Activated T-cell treated with anti-CD3 and anti-CD28 coated beads, Interleukin-2, amount 50 U/mL, for 24 hours (primary cell): ENCODE data around the gene ZBTB3.
A peak's percentile ranks its signal among the peaks of the same experiment; 100 is the strongest.
"Not testable (repeated sequence)": the region's sequence is repeated elsewhere in the genome, so short reads cannot be mapped to it uniquely, and the experiment has no call there.

Experiments used
- DNase-seq: peaks from one replicate; pipeline ENCODE4 v3.0.0-alpha.2; 2020
- H3K27ac Mint-ChIP-seq: 2 replicates; pipeline ENCODE4 v1.8.0; 2020; ENCODE audit warnings: mild to moderate bottlenecking, mixed read lengths
- H3K27me3 Mint-ChIP-seq: 2 replicates; pipeline ENCODE4 v1.8.0; 2020; ENCODE audit warnings: mixed read lengths
- H3K36me3 Mint-ChIP-seq: 2 replicates; pipeline ENCODE4 v1.8.0; 2020; ENCODE audit warnings: low read depth, mixed read lengths
- H3K4me1 Mint-ChIP-seq: 2 replicates; pipeline ENCODE4 v1.8.0; 2020; ENCODE audit warnings: low read depth, mixed read lengths
- H3K4me3 Mint-ChIP-seq: 2 replicates; pipeline ENCODE4 v1.8.0; 2020; ENCODE audit warnings: mild to moderate bottlenecking, moderate library complexity, mixed read lengths
- H3K9me3 Mint-ChIP-seq: 2 replicates; pipeline ENCODE4 v1.8.0; 2020; ENCODE audit warnings: mixed read lengths

The ZBTB3 gene

GRCh38 chr11:62732830-62733229 lies 21.1 kb downstream of the ZBTB3 start:
- DNase-seq: no peak
- Mint-ChIP-seq H3K4me1 (peaks cover 24% of the 10 kb centered on the region), H3K9me3 (no peaks in the 10 kb centered on the region), H3K27me3 (no peaks in the 10 kb centered on the region), H3K27ac (peak overlapping the region; percentile 67), H3K36me3 (peaks cover 63% of the 10 kb centered on the region), H3K4me3 (no peak overlapping the region)

- DNase-seq, H3K9me3 Mint-ChIP-seq, H3K27me3 Mint-ChIP-seq: not testable (repeated sequence)
- peaks cover 64% of the 10 kb centered on the region for H3K36me3 Mint-ChIP-seq
- peaks cover 27% of the 10 kb centered on the region for H3K4me1 Mint-ChIP-seq
- H3K4me3 Mint-ChIP-seq: peak overlapping the region; percentile 98
- peak overlapping the region; percentile 67 for H3K27ac Mint-ChIP-seq
These were observed 23.9 kb downstream of the ZBTB3 start for GRCh38 chr11:62730076-62730475.

- H3K4me1 Mint-ChIP-seq: peaks cover 42% of the 10 kb centered on the region
- peak within 1 kb of the TSS; percentile 100 for H3K27ac Mint-ChIP-seq
- H3K4me3 Mint-ChIP-seq: peak within 1 kb of the TSS; percentile 98
- H3K36me3 Mint-ChIP-seq: peaks cover 69% of the 10 kb centered on the region
- peak; percentile 85 for DNase-seq
- no peaks in the 10 kb centered on the region for H3K27me3 Mint-ChIP-seq
- H3K9me3 Mint-ChIP-seq: no peaks in the 10 kb centered on the region
These were observed 25.6 kb downstream of the ZBTB3 start, which contains the start of gene TTC9C for GRCh38 chr11:62728171-62728988. TSS of gene TTC9C (plus strand) at chr11:62728486. CDS start at chr11:62728849, 363 bp downstream.

GRCh38 chr11:62727872-62728170 lies 26.1 kb downstream of the ZBTB3 start:
- Mint-ChIP-seq H3K4me3 (peak overlapping the region; percentile 98), H3K27ac (peak overlapping the region; percentile 100), H3K36me3 (peaks cover 70% of the 10 kb centered on the region), H3K9me3 (no peaks in the 10 kb centered on the region), H3K4me1 (peaks cover 41% of the 10 kb centered on the region), H3K27me3 (no peaks in the 10 kb centered on the region)
- DNase-seq: peak; percentile 84

- Mint-ChIP-seq H3K27me3 (no peaks in the 10 kb centered on the region), H3K4me1 (peaks cover 44% of the 10 kb centered on the region), H3K4me3 (peak within 1 kb of the TSS; percentile 98), H3K36me3 (peaks cover 72% of the 10 kb centered on the region), H3K27ac (peak within 1 kb of the TSS; percentile 100), H3K9me3 (no peaks in the 10 kb centered on the region)
- peak; percentile 98 for DNase-seq
These were observed 26.6 kb downstream of the ZBTB3 start, which contains the start of gene HNRNPUL2 for GRCh38 chr11:62727165-62727871. TSS of gene HNRNPUL2 (minus strand) at chr11:62727457. CDS start at chr11:62727156, 301 bp downstream.

GRCh38 chr11:62726915-62727164 lies 27.1 kb downstream of the ZBTB3 start:
- no peak for DNase-seq
- H3K27ac Mint-ChIP-seq: peak overlapping the region; percentile 100
- H3K4me1 Mint-ChIP-seq: peaks cover 48% of the 10 kb centered on the region
- H3K4me3 Mint-ChIP-seq: peak overlapping the region; percentile 98
- no peaks in the 10 kb centered on the region for H3K9me3 Mint-ChIP-seq
- no peaks in the 10 kb centered on the region for H3K27me3 Mint-ChIP-seq
- peaks cover 77% of the 10 kb centered on the region for H3K36me3 Mint-ChIP-seq

GRCh38 chr11:62726156-62726914 lies 27.6 kb downstream of the ZBTB3 start:
- peak; percentile 63 for DNase-seq

GRCh38 chr11:62725646-62726045 lies 28.3 kb downstream of the ZBTB3 start:
- Mint-ChIP-seq H3K36me3 (peaks cover 81% of the 10 kb centered on the region), H3K4me1 (peaks cover 52% of the 10 kb centered on the region), H3K4me3 (peak overlapping the region; percentile 98), H3K27ac (peak overlapping the region; percentile 100), H3K9me3 (no peaks in the 10 kb centered on the region), H3K27me3 (no peaks in the 10 kb centered on the region)
- no peak for DNase-seq

More at GRCh38 chr11:62726156-62726914, 27.6 kb downstream of the ZBTB3 start:
- Mint-ChIP-seq H3K36me3 (peaks cover 78% of the 10 kb centered on the region), H3K9me3 (no peaks in the 10 kb centered on the region), H3K4me3 (peak overlapping the region; percentile 98), H3K27ac (peak overlapping the region; percentile 100), H3K27me3 (no peaks in the 10 kb centered on the region), H3K4me1 (peaks cover 51% of the 10 kb centered on the region)

- peaks cover 89% of the 10 kb centered on the region for H3K36me3 Mint-ChIP-seq
- peak overlapping the region; percentile 98 for H3K4me3 Mint-ChIP-seq
- H3K9me3 Mint-ChIP-seq: no peaks in the 10 kb centered on the region
- peak overlapping the region; percentile 100 for H3K27ac Mint-ChIP-seq
- no peaks in the 10 kb centered on the region for H3K27me3 Mint-ChIP-seq
- H3K4me1 Mint-ChIP-seq: peaks cover 53% of the 10 kb centered on the region
- DNase-seq: no peak
These were observed 29.8 kb downstream of the ZBTB3 start for GRCh38 chr11:62724171-62724570.

- DNase-seq: no peak
- peaks cover 97% of the 10 kb centered on the region for H3K36me3 Mint-ChIP-seq
- peak overlapping the region; percentile 74 for H3K27ac Mint-ChIP-seq
- H3K4me3 Mint-ChIP-seq: no peak overlapping the region
- no peaks in the 10 kb centered on the region for H3K9me3 Mint-ChIP-seq
- no peaks in the 10 kb centered on the region for H3K27me3 Mint-ChIP-seq
- H3K4me1 Mint-ChIP-seq: peaks cover 61% of the 10 kb centered on the region
These were observed 32.0 kb downstream of the ZBTB3 start for GRCh38 chr11:62721994-62722393.

GRCh38 chr11:62719302-62719978 lies 34.5 kb downstream of the ZBTB3 start:
- DNase-seq: no peak
- H3K9me3 Mint-ChIP-seq: no peaks in the 10 kb centered on the region
- peaks cover 63% of the 10 kb centered on the region for H3K4me1 Mint-ChIP-seq
- H3K27ac Mint-ChIP-seq: peak overlapping the region; percentile 77
- H3K27me3 Mint-ChIP-seq: no peaks in the 10 kb centered on the region
- no peak overlapping the region for H3K4me3 Mint-ChIP-seq
- peaks cover 99% of the 10 kb centered on the region for H3K36me3 Mint-ChIP-seq

GRCh38 chr11:62716816-62717215 lies 37.1 kb downstream of the ZBTB3 start:
- Mint-ChIP-seq H3K27ac (peak overlapping the region; percentile 83), H3K4me1 (peaks cover 63% of the 10 kb centered on the region), H3K27me3 (no peaks in the 10 kb centered on the region), H3K36me3 (peaks cover 97% of the 10 kb centered on the region), H3K4me3 (no peak overlapping the region), H3K9me3 (no peaks in the 10 kb centered on the region)
- DNase-seq: no peak

GRCh38 chr11:62716206-62716605 lies 37.8 kb downstream of the ZBTB3 start:
- DNase-seq: no peak
- H3K27ac Mint-ChIP-seq: peak overlapping the region; percentile 81
- H3K9me3 Mint-ChIP-seq: no peaks in the 10 kb centered on the region
- H3K27me3 Mint-ChIP-seq: no peaks in the 10 kb centered on the region
- peaks cover 57% of the 10 kb centered on the region for H3K4me1 Mint-ChIP-seq
- H3K4me3 Mint-ChIP-seq: no peak overlapping the region
- H3K36me3 Mint-ChIP-seq: peaks cover 97% of the 10 kb centered on the region
